Measurements from ENCODE around the gene TSPAN14. TPM values are rescaled to one million over a fixed set of nuclear protein-coding genes. Genes with fewer than 3 reads are reported as not detected.

TSPAN14 gene
- total RNA-seq, 1 experiment from 2014 or later = 73.5 TPM

DNA sequence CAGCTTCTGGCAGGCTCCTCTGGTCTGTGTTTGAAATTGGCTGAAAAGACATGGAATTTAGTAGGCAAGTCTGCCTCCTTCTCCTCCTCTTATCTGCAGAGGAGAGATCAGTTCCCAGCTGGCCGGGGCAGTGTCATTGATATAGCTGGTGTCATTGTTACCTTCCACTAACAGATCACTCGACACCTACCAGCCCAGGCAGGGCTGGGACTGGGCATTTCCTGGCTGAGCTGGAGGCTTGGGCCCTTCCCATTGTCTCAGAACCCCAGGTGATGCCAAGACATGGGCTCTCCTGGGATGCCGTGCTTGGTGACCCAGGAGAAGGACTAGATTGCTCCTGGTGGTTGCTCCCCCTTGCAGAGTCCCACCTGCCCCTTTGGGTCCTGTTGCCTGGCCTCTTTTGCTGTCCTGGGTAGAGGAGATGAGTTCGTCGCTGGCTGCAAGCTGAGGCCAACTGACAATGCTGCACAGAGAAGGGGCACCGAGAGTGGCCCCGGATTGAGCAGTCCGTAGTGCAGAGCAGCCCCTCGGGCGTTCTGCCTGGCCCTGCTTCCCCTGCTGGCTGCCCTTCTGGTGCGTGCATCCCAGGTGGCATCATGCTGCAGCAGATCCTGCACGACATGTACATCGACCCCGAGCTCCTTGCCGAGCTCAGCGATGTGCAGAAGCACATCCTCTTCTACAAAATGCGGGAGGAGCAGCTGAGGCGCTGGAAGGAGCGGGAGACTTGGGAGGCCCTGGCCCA is 83.8 kb downstream of the TSPAN14 start, which contains the start of gene SH2D4B:
Gene SH2D4B, plus strand, starts transcription at position 167 of the 745 bp plus-strand sequence. Its CDS starts 430 bp downstream, at position 597.
- DNase-seq (ENCODE audit: low spot score) (no peak), ATAC-seq (no peak)
- H3K36me3 Mint-ChIP-seq = peaks cover 9% of the 10 kb centered on the region
- H3K4me3 Mint-ChIP-seq = no peak within 1 kb of the TSS
- CTCF ChIA-PET = interaction anchor here (0.9 to 2.4 kb wide), 3 partner anchors 33 to 125 kb away, joined by 4 to 10 read pairs (median 6); no protein-coding TSS in a partner anchor
- H3K27ac Mint-ChIP-seq = no peak within 1 kb of the TSS
- TF ChIP-seq TP53 (CRISPR knock-in tag; IDR thresholded peaks at IDR 0.05) (no peak), MYBL2 (CRISPR knock-in tag; IDR thresholded peaks at IDR 0.05) (no peak), OVOL2 (CRISPR knock-in tag; IDR thresholded peaks at IDR 0.05; ENCODE audit: borderline replicate concordance) (no peak), NR2C2 (CRISPR knock-in tag; IDR thresholded peaks at IDR 0.05) (no peak), ZNF121 (CRISPR knock-in tag; IDR thresholded peaks at IDR 0.05) (no peak), SP1 (CRISPR knock-in tag; conservative IDR thresholded peaks at IDR 0.05) (no peak)
- TF ChIP-seq, protein P1, sequence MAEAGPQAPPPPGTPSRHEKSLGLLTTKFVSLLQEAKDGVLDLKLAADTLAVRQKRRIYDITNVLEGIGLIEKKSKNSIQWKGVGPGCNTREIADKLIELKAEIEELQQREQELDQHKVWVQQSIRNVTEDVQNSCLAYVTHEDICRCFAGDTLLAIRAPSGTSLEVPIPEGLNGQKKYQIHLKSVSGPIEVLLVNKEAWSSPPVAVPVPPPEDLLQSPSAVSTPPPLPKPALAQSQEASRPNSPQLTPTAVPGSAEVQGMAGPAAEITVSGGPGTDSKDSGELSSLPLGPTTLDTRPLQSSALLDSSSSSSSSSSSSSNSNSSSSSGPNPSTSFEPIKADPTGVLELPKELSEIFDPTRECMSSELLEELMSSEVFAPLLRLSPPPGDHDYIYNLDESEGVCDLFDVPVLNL (CRISPR knock-in tag; IDR thresholded peaks at IDR 0.05; ENCODE audit: borderline replicate concordance, low read depth) = no peak
- peaks cover 3% of the 10 kb centered on the region; the same call in 1 of the 2 replicates for H3K27me3 Mint-ChIP-seq (ENCODE audit: low read depth)
- H3K4me1 Mint-ChIP-seq = no peaks in the 10 kb centered on the region
- H3K9me3 Mint-ChIP-seq = peaks cover 8% of the 10 kb centered on the region; the same call in 1 of the 2 replicates
- POLR2A ChIA-PET = no interaction called here

DNA sequence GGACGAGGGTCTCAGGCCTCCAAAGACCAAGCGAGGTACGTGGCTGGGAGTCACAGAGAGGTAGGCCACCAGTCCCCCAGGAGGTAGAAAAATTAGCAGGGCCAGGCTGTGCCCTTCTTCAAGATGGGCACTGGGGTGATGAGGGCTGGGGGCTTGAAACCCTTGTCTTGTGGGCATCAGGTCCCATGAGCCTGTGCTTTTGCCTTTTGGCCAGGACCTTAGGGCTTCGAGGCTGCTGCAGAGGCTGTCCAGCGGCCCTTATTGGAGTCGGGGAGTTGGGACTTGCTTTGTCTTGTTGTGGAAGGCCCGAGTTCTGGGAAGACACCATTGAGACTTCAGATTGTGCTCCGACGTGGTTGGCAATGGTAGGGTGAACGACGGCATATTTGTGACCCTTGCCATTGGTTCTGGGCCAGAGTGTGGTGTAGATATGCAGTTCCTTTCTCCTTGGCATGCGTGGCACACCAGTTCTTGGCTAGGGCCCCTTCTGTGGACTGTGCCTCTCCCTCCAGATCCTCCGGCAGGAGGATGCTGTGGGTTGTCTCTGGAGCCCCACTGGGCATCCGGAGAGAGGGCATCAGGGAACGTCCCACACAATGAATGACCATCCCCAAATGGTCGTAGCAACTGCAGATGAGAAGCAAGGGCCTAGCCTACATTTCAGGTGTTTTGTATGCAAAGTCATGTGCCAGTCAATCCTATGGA is 84.5 kb downstream of the TSPAN14 start:
- CTCF ChIA-PET = interaction anchor here (0.9 to 2.4 kb wide), 2 partner anchors 33 to 124 kb away, joined by 4 to 10 read pairs; no protein-coding TSS in a partner anchor
- Mint-ChIP-seq H3K4me3 (no peak overlapping the region), H3K27ac (no peak overlapping the region), H3K36me3 (peaks cover 8% of the 10 kb centered on the region), H3K9me3 (peaks cover 9% of the 10 kb centered on the region; the same call in 1 of the 2 replicates), H3K4me1 (no peaks in the 10 kb centered on the region), H3K27me3 (ENCODE audit: low read depth) (peaks cover 3% of the 10 kb centered on the region; the same call in 1 of the 2 replicates)
- POLR2A ChIA-PET = no interaction called here
- ATAC-seq (no peak), DNase-seq (ENCODE audit: low spot score) (no peak)
- TF ChIP-seq, protein P2, sequence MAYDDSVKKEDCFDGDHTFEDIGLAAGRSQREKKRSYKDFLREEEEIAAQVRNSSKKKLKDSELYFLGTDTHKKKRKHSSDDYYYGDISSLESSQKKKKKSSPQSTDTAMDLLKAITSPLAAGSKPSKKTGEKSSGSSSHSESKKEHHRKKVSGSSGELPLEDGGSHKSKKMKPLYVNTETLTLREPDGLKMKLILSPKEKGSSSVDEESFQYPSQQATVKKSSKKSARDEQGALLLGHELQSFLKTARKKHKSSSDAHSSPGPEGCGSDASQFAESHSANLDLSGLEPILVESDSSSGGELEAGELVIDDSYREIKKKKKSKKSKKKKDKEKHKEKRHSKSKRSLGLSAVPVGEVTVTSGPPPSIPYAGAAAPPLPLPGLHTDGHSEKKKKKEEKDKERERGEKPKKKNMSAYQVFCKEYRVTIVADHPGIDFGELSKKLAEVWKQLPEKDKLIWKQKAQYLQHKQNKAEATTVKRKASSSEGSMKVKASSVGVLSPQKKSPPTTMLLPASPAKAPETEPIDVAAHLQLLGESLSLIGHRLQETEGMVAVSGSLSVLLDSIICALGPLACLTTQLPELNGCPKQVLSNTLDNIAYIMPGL (CRISPR knock-in tag; IDR thresholded peaks at IDR 0.05) = no peak
- TF ChIP-seq RORB (CRISPR knock-in tag; IDR thresholded peaks at IDR 0.05) (no peak), TEAD1 (CRISPR knock-in tag; IDR thresholded peaks at IDR 0.05) (no peak), TP53 (CRISPR knock-in tag; IDR thresholded peaks at IDR 0.05) (no peak), HMGA2 (CRISPR knock-in tag; IDR thresholded peaks at IDR 0.05) (no peak), ZNF423 (CRISPR knock-in tag; IDR thresholded peaks at IDR 0.05) (no peak), ZNF671 (CRISPR knock-in tag; IDR thresholded peaks at IDR 0.05) (no peak), NR2C2 (CRISPR knock-in tag; IDR thresholded peaks at IDR 0.05) (no peak), NFE2L1 (CRISPR knock-in tag; IDR thresholded peaks at IDR 0.05) (no peak), GTF2I (CRISPR knock-in tag; conservative IDR thresholded peaks at IDR 0.05) (no peak), CBFB (CRISPR knock-in tag; IDR thresholded peaks at IDR 0.05; ENCODE audit: low read depth) (no peak), ZNF219 (CRISPR knock-in tag; IDR thresholded peaks at IDR 0.05; ENCODE audit: borderline replicate concordance) (no peak)
- TF ChIP-seq, protein P3, sequence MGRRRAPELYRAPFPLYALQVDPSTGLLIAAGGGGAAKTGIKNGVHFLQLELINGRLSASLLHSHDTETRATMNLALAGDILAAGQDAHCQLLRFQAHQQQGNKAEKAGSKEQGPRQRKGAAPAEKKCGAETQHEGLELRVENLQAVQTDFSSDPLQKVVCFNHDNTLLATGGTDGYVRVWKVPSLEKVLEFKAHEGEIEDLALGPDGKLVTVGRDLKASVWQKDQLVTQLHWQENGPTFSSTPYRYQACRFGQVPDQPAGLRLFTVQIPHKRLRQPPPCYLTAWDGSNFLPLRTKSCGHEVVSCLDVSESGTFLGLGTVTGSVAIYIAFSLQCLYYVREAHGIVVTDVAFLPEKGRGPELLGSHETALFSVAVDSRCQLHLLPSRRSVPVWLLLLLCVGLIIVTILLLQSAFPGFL (CRISPR knock-in tag; IDR thresholded peaks at IDR 0.05; ENCODE audit: borderline replicate concordance) = no peak
- TF ChIP-seq, protein P4, sequence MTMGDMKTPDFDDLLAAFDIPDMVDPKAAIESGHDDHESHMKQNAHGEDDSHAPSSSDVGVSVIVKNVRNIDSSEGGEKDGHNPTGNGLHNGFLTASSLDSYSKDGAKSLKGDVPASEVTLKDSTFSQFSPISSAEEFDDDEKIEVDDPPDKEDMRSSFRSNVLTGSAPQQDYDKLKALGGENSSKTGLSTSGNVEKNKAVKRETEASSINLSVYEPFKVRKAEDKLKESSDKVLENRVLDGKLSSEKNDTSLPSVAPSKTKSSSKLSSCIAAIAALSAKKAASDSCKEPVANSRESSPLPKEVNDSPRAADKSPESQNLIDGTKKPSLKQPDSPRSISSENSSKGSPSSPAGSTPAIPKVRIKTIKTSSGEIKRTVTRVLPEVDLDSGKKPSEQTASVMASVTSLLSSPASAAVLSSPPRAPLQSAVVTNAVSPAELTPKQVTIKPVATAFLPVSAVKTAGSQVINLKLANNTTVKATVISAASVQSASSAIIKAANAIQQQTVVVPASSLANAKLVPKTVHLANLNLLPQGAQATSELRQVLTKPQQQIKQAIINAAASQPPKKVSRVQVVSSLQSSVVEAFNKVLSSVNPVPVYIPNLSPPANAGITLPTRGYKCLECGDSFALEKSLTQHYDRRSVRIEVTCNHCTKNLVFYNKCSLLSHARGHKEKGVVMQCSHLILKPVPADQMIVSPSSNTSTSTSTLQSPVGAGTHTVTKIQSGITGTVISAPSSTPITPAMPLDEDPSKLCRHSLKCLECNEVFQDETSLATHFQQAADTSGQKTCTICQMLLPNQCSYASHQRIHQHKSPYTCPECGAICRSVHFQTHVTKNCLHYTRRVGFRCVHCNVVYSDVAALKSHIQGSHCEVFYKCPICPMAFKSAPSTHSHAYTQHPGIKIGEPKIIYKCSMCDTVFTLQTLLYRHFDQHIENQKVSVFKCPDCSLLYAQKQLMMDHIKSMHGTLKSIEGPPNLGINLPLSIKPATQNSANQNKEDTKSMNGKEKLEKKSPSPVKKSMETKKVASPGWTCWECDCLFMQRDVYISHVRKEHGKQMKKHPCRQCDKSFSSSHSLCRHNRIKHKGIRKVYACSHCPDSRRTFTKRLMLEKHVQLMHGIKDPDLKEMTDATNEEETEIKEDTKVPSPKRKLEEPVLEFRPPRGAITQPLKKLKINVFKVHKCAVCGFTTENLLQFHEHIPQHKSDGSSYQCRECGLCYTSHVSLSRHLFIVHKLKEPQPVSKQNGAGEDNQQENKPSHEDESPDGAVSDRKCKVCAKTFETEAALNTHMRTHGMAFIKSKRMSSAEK (CRISPR knock-in tag; IDR thresholded peaks at IDR 0.05; ENCODE audit: borderline replicate concordance) = no peak

Measured in WTC11 (cell line).